GM12892 (cell line): ENCODE data around the gene SMARCC2.

Experiments used
- DNase-seq: peaks from one replicate; pipeline ENCODE4 v3.0.0; 2011; ENCODE audit not compliant: insufficient read length
- FAIRE-seq: peaks from 2 replicates; lab custom pipeline; 2011; peaks lifted over from hg19 to GRCh38; lab: Jason Lieb, UNC
- POLR2A ChIP-seq: IDR thresholded peaks from 2 replicates; pipeline ENCODE4 v1.6.1; 2011; ENCODE audit warnings: low read depth, low read length, control low read depth
- POLR2AphosphoS5 ChIP-seq: IDR thresholded peaks from 2 replicates; pipeline ENCODE4 v1.6.1; 2011; ENCODE audit warnings: low read depth, low read length, control low read depth
- TAF1 ChIP-seq: IDR thresholded peaks from 2 replicates; pipeline ENCODE4 v1.6.1; 2011; ENCODE audit warnings: low read depth, mild to moderate bottlenecking, control low read depth, low read length, borderline replicate concordance

Gene SMARCC2

DNA sequence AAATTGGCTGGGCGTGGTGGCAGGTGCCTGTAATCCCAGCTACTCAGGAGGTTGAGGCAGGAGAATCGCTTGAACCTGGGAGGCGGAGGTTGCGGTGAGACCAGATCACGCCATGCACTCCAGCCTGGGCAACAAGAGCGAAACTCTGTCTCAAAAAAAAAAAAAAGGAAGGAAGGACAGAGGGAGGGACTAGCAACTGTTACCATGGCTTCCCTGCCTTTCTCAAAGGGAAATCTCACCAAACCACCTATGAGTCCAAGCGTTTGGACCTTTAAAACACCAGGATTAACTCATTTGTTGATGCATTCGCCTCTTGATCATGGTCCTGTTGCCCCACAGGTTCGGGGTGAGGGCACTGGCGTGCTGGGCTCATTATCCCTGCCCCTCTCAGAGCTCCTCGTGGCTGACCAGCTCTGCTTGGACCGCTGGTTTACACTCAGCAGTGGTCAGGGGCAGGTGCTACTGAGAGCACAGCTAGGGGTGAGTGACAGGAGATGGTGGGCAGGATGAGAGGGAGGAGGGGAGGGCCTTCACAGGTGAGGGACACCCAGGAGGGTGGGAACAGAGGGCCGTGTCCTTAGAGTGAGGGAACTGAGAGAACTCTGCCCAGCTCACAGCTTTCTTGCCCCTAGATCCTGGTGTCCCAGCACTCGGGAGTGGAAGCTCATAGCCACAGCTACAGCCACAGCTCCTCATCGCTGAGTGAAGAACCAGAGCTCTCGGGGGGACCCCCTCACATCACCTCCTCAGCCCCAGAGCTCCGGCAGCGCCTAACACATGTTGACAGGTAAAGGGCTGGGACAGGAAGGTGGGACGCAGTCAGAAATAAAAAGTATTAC, 47.1 kb downstream of the SMARCC2 start:
- FAIRE-seq: no peak
- TF ChIP-seq TAF1 (no peak), POLR2AphosphoS5 (no peak)

DNA sequence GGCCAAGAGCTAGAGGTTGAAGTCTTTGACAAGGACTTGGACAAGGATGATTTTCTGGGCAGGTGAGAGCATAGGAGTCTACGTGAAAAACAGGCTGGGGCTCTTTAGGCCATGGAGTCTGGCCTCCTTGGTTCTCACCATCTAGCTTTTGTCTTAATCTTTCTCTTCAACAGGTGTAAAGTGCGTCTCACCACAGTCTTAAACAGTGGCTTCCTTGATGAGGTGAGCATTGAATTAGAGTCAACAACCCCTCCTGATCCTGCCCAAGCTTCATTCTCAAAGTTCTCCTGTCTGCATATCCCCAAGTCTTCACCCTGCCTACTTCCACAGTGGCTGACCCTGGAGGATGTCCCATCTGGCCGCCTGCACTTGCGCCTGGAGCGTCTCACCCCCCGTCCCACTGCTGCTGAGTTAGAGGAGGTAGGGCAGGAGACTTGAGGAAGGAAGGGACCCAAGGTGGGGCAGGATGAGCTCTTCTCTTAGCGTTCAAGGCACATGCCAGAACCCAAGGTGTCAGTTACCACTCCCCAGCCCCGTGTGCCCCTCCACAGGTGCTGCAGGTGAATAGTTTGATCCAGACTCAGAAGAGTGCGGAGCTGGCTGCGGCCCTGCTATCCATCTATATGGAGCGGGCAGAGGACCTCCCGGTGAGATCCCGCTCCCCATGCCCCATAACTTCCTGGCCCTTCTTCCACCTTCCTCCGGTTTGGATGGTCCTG, 51.3 kb downstream of the SMARCC2 start:
- no peak for TF ChIP-seq TAF1
- TF ChIP-seq POLR2A: no peak
- TF ChIP-seq POLR2AphosphoS5: no peak
- DNase-seq: no peak
- no peak for FAIRE-seq

More for the DNA sequence above, 47.1 kb downstream of the SMARCC2 start:
- no peak for DNase-seq

DNA sequence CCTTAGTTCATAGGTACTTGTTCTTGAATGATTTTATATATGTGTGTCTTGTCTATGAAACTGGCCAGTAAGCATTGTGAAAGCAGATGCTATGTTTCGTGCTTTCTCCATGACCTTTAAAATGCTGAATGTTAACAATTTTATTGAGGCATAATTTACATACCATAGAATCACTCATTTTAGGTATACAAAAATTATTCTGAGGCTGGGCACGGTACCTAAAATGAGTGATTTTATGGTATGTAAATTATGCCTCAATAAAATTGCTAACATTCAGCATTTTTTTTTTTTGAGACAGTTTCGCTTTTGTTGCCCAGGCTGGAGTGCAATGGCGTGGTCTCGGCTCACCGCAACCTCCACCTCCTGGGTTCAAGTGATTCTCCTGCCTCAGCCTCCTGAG, 54.4 kb downstream of the SMARCC2 start:
- TF ChIP-seq POLR2A (no peak), POLR2AphosphoS5 (no peak)
- FAIRE-seq: no peak

DNA sequence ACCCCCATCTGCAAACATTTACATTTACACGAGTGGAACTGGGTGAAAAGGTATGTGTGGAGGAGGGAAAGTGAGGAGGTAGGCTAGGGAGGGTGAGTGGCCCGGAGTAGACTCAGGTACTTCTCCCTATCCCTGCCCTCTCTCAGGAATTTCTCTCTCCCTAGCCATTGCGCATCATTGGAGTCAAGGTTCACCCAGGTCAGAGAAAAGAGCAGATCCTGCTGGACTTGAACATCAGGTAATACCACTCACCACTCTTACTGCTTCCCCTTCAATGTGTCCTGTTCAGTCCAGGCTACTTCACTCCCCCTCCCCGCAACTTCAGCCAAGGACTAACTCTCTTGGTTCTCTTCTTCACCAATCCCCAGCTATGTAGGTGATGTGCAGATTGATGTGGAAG, 58.4 kb downstream of the SMARCC2 start:
- DNase-seq (no peak), FAIRE-seq (no peak)
- TF ChIP-seq POLR2A (no peak), POLR2AphosphoS5 (no peak), TAF1 (no peak)

More for the DNA sequence above, 54.4 kb downstream of the SMARCC2 start:
- DNase-seq: no peak

DNA sequence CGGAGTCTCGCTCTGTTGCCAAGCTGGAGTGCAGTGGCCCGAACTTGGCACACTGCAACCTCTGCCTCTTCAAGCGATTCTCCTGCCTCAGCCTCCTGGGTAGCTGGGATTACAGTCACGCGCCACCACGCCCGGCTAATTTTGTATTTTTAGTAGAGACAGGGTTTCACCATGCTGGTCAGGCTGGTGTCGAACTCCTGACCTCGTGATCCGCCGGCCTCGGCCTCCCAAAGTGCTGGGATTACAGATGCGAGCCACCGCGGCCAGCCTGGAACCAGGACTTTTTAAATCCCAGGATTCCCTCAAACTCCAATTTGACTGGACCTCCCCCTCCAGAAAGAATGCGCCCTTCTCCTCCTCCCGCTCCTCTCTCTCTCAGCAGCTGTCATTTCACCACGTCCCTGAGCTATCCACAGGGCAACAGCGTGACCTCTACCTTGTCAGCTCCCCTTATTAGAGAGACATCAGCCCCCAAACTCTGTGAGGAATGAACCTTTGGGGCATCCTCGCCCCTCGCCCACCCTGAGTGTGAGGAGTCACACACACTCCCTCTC, 59.3 kb downstream of the SMARCC2 start:
- FAIRE-seq: no peak
- no peak for TF ChIP-seq TAF1
- no peak for TF ChIP-seq POLR2A
- no peak for TF ChIP-seq POLR2AphosphoS5
- DNase-seq: no peak

DNA sequence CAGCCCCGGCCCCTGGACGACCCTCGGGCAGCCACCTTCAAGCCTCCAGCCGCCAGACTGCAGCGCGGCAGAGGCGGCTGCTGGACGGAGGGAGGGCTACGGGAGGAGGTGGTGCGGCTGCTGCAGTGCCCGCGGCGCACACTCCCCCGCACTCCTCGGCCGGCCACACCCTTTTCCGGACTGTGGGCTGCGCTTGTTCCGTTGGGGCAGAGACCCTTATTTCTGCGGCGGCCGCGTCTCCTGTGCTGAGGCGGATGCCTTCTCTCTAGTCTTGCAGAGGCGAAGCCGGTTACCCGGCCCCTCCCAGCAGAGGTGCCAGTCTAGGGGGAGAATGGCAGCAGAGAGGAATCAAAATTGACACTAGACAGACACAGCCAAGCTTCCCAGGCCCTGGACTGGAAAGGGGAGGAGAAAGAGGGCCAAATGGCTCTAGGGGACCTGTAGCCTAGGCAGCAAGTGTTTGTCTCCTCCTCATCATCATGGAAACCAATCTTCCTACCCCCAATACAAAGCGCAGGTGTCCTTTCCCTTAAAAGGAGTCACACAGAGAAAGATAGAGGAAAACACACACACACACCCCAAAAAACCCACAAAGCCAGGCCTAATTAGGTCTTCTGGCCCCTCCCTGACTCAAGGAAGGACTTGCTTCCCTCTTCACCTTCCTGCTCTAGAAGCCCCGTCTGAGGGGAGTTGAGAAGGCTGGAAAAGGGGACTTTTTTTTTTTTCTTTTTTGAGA, 59.9 kb downstream of the SMARCC2 start:
- DNase-seq (peak; percentile 63), FAIRE-seq (no peak)
- 0 out of 2 replicates have a peak, but pooled peaks have one; percentile 30 for TF ChIP-seq POLR2AphosphoS5
- peak; percentile 65; the same call in 1 of the 2 replicates for TF ChIP-seq POLR2A
- peak; percentile 42; the same call in 1 of the 2 replicates for TF ChIP-seq TAF1

DNA sequence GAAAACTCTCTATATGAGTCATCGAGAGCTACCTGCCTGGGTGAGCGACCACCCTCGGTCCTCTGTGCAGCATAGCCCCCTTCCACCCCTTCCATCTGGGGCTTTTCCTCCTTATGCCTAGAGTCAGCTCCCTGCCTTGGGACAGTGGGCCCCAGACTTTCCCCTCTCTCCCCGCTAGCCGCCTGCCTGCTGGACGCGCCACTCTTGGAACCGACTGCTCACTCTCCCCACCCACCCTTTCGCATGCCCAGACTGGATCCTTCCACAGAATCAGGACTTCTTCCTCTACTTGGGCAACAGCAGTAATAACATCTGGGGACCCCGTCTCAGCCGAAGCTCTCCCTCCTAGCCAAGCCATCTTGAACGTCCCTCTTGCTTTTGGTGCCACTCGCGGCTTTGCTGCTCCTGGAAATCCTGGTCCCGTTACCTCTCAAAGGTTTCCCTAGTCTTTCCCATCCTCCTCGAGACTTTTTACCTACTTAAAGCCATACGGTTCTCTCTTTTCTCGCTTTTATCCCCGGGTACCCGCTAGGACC, 60.5 kb downstream of the SMARCC2 start:
- FAIRE-seq (no peak), DNase-seq (no peak)
- TF ChIP-seq POLR2AphosphoS5 (no peak), POLR2A (no peak), TAF1 (no peak)

DNA sequence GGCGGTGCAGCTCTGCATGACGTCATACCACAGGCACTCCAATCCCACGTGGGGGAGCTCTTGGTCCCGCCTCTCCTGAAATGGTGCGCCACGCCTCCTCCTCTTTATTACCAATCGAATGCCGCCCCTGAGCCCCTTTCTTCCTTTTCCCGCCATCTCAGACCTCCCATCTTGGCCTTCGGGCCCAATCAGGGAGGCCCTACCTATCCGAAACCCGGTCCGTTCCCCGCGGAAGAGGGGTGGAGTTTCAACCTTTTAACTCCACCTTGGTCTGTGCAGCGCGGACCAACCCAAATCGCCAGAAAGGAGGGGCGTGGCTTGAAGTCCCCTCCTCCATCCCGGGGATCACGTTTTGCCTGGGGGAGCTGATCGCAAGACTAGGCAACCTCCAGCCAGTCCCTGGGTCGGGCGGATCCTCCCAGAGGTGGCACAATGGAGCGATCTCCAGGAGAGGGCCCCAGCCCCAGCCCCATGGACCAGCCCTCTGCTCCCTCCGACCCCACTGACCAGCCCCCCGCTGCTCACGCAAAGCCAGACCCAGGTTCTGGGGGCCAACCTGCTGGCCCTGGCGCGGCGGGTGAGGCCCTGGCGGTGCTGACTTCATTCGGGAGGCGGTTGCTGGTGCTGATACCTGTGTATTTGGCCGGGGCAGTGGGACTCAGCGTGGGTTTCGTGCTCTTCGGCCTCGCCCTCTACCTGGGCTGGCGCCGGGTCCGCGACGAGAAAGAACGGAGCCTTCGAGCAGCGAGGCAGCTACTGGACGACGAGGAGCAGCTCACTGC, 61.2 kb downstream of the SMARCC2 start, which contains the start of gene ESYT1:
ESYT1 (plus strand) TSS at position 380 of the 782 bp plus-strand sequence; CDS start at position 433, 53 bp downstream.
- TF ChIP-seq POLR2AphosphoS5 (0 out of 2 replicates have a peak, but pooled peaks have one; percentile 47), TAF1 (peak; percentile 35; the same call in 1 of the 2 replicates), POLR2A (peak; percentile 72; the same call in 1 of the 2 replicates)
- FAIRE-seq (peak; percentile 89), DNase-seq (peak; percentile 96)

DNA sequence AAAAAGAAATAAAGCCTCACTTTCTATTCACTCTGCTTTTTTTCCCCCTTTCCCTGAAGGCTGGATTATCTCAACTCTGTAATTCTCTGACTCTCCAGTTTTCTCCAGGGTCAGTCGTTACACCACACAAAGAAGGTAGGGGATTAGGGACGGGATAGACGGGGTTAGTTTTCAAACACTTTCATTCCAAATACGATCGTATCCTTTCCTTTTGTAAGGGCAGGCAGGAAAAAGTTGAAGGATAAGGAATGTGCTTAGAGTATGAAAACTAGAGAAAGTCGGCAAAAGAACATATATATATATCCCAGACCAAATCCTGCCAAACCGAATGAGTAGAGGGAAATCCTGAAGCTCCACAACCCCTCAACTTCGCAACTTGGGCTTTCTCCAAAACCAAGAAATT, 61.8 kb downstream of the SMARCC2 start:
- no peak for FAIRE-seq
- no peak for DNase-seq
- no peak for TF ChIP-seq POLR2A
- no peak for TF ChIP-seq POLR2AphosphoS5
- no peak for TF ChIP-seq TAF1

DNA sequence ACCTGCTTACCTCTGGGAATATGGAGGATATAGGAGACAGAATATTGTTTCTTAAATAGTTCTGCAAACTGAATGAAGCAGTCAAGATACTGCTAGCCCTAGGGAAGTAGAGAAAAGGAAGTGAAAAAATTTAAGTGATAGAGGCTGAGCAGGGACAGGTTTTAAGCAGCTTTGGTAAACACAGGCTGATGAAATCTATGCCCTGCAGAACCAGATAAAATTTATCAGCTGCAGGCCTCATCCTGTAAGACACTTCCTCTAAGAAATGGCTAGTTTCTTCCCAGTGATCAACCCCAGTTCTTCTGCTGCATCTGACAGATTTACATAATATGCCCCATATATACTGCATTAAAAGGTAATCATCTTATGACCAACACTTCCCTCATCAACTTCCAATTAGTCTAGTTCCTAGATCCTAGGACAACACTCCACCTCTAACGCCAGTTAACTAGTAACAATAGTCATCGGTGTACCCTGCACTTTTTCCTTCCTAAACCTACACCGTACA, 62.5 kb downstream of the SMARCC2 start:
- DNase-seq: no peak
- FAIRE-seq: no peak
- TF ChIP-seq POLR2AphosphoS5 (no peak), POLR2A (no peak), TAF1 (no peak)

DNA sequence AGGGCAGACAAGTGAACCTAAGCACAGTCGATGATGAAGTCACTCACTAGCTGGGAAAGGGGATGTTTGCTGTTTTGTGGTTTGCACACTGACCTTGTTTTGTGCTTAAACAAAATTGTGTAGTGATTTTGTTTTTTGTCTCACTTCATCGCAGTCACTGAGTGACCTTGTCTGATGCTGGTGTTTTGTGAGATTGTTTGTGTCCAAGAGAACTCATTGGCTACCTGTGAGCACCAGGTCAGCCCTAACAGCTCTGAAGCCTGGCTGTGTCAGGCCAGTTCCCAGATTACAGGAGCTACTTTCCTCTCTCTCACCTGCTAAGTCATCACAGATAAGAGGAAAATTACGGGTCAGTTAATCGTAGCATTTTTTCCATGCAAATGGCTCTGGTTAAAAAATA, 65.2 kb downstream of the SMARCC2 start:
- DNase-seq: no peak

More for the DNA sequence above, 65.2 kb downstream of the SMARCC2 start:
- TF ChIP-seq TAF1 (no peak), POLR2A (no peak), POLR2AphosphoS5 (no peak)
- no peak for FAIRE-seq
